ENCODE results near the gene STN1. TPM values are rescaled to one million over a fixed set of nuclear protein-coding genes. Genes with fewer than 3 reads are reported as not detected.
"Not testable (repeated sequence)": the region's sequence is repeated elsewhere in the genome, so short reads cannot be mapped to it uniquely, and the experiment has no call there.

STN1 gene
- total RNA-seq, 2 donors from 2014 or later = 16.6 to 18.3 TPM

- no peak for DNase-seq
- intact Hi-C loops (cut with DNase I) = no loop called here
These were observed 70.6 kb downstream of the STN1 start for GRCh38 chr10:103847346-103847745.

GRCh38 chr10:103845972-103846371 lies 72.0 kb downstream of the STN1 start:
- Histone ChIP-seq H3K9ac (ENCODE audit: low read depth in 2 of 2, low read length in 2 of 2) (peak overlapping the region in 1 of 2 donors; percentile 55), H3K27ac (peak overlapping the region; percentile 37), H3K9me3 (no peaks in the 10 kb centered on the region), H3K4me3 (no peak overlapping the region), H3K27me3 (no peaks in the 10 kb centered on the region), H3K4me1 (peaks cover 48% of the 10 kb centered on the region), H3K36me3 (no peaks in the 10 kb centered on the region)
- peak; percentile 73 for DNase-seq
- TF ChIP-seq CTCF (IDR thresholded peaks at IDR 0.05) = no peak
- intact Hi-C loops (cut with DNase I) = no loop called here

More at GRCh38 chr10:103847346-103847745, 70.6 kb downstream of the STN1 start:
- peaks cover 61% of the 10 kb centered on the region for H3K4me1 ChIP-seq
- H3K27me3 ChIP-seq = no peaks in the 10 kb centered on the region
- H3K36me3 ChIP-seq = no peaks in the 10 kb centered on the region
- H3K4me3 ChIP-seq = no peak overlapping the region
- no peak overlapping the region for H3K27ac ChIP-seq
- no peak overlapping the region for H3K9ac ChIP-seq (ENCODE audit: low read depth in 2 of 2, low read length in 2 of 2)
- TF ChIP-seq CTCF (IDR thresholded peaks at IDR 0.05) = no peak
- no peaks in the 10 kb centered on the region for H3K9me3 ChIP-seq

- H3K36me3 ChIP-seq; DNase-seq; H3K27me3 ChIP-seq; H3K9ac ChIP-seq (ENCODE audit: low read depth in 2 of 2, low read length in 2 of 2); H3K9me3 ChIP-seq; H3K4me3 ChIP-seq; H3K27ac ChIP-seq; intact Hi-C loops (cut with DNase I): not testable (repeated sequence)
- peaks cover 46% of the 10 kb centered on the region for H3K4me1 ChIP-seq
These were observed 72.6 kb downstream of the STN1 start for GRCh38 chr10:103845346-103845745.

- no peak for TF ChIP-seq CTCF (IDR thresholded peaks at IDR 0.05)
- H3K9ac ChIP-seq (ENCODE audit: low read depth in 2 of 2, low read length in 2 of 2) = no peak overlapping the region
- no peaks in the 10 kb centered on the region for H3K27me3 ChIP-seq
- peak overlapping the region; percentile 5 for H3K27ac ChIP-seq
- H3K4me1 ChIP-seq = peaks cover 36% of the 10 kb centered on the region
- peak; percentile 50 for DNase-seq
- no peak overlapping the region for H3K4me3 ChIP-seq
- intact Hi-C loops (cut with DNase I) = no loop called here
- no peaks in the 10 kb centered on the region for H3K9me3 ChIP-seq
- no peaks in the 10 kb centered on the region for H3K36me3 ChIP-seq
These were observed 74.0 kb downstream of the STN1 start for GRCh38 chr10:103843854-103844570.

GRCh38 chr10:103843045-103843444 lies 74.9 kb downstream of the STN1 start:
- Histone ChIP-seq H3K27ac (peak overlapping the region; percentile 0), H3K9me3 (no peaks in the 10 kb centered on the region), H3K9ac (ENCODE audit: low read depth in 2 of 2, low read length in 2 of 2) (peak overlapping the region in 1 of 2 donors; percentile 41), H3K4me3 (no peak overlapping the region), H3K27me3 (no peaks in the 10 kb centered on the region), H3K4me1 (peaks cover 42% of the 10 kb centered on the region), H3K36me3 (no peaks in the 10 kb centered on the region)
- no peak for DNase-seq
- TF ChIP-seq CTCF (IDR thresholded peaks at IDR 0.05) = no peak
- intact Hi-C loops (cut with DNase I) = no loop called here

- intact Hi-C loops (cut with DNase I) = no loop called here
- no peaks in the 10 kb centered on the region for H3K36me3 ChIP-seq
- H3K27me3 ChIP-seq = no peaks in the 10 kb centered on the region
- peaks cover 44% of the 10 kb centered on the region for H3K4me1 ChIP-seq
- H3K27ac ChIP-seq = peak overlapping the region; percentile 0
- TF ChIP-seq CTCF (IDR thresholded peaks at IDR 0.05) = no peak
- no peaks in the 10 kb centered on the region for H3K9me3 ChIP-seq
- DNase-seq = peak; percentile 21
- peak overlapping the region in 1 of 2 donors; percentile 41 for H3K9ac ChIP-seq (ENCODE audit: low read depth in 2 of 2, low read length in 2 of 2)
- H3K4me3 ChIP-seq = no peak overlapping the region
These were observed 75.4 kb downstream of the STN1 start for GRCh38 chr10:103842605-103843004.

All from colonic mucosa (tissue), 4 donors.